Prostate gland (tissue), 2 donors: ENCODE data around the gene ODAD3.

ENCODE experiments used
- POLR2AphosphoS5 ChIP-seq: sonication (generic); formaldehyde crosslinking; IDR thresholded peaks from one replicate; pipeline ENCODE4 v1.6.1; 2017; ENCODE audit warnings: antibody characterized with exemption
- TF ChIP-seq, protein P1 (sequence below), 4 experiments: fragments of 200-600 bp in 2 of 4; fragments of 450-650 bp in 2 of 4; sonication (generic) in 2 of 4; IDR thresholded peaks; 1 replicate in 3 of 4; 2 replicates in 1 of 4; pipeline ENCODE4 v1.5.1; 2016 to 2019; ENCODE audit warnings: antibody characterized with exemption in 4 of 4, mild to moderate bottlenecking in 2 of 4, moderate library complexity in 2 of 4

DNA sequence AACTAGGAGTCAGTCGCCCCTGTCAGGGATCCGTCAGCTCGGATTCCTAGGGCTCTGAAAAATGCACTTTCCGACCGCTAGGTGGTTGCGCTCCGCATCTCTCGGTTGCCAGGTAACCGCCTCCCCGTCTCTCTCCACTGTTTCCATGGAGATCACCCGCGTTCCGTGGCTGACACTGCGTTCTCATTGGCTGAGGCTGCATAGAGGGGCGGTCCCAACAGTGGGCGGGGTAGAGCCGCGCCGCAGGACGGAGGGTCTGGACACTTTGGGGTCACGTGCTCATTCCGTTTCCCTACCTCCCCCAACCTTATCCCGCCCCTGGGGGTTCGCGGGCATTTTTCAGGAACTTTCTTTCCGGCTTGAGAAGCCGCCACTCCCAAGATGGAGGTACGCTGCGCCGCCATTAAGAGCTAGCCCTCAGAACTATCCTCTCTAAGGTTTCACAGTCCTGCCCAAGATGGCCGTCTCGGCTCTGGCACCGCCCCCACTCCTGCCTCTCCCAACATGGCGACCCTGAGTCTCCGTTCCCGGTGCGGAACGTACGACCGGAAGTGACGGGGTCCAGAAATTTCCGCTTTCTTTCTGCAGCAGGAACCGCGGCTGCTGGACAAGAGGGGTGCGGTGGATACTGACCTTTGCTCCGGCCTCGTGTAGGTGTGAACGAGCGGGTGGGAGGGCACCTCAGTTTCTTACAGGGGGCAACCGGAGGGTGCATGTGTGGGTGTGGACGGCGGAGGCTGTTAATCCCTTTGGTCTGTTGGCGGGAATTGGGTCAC is at the start of gene ODAD3, which contains the start of gene PRKCSH:
- TF ChIP-seq POLR2AphosphoS5: peak; percentile 100
- TF ChIP-seq, protein P1, sequence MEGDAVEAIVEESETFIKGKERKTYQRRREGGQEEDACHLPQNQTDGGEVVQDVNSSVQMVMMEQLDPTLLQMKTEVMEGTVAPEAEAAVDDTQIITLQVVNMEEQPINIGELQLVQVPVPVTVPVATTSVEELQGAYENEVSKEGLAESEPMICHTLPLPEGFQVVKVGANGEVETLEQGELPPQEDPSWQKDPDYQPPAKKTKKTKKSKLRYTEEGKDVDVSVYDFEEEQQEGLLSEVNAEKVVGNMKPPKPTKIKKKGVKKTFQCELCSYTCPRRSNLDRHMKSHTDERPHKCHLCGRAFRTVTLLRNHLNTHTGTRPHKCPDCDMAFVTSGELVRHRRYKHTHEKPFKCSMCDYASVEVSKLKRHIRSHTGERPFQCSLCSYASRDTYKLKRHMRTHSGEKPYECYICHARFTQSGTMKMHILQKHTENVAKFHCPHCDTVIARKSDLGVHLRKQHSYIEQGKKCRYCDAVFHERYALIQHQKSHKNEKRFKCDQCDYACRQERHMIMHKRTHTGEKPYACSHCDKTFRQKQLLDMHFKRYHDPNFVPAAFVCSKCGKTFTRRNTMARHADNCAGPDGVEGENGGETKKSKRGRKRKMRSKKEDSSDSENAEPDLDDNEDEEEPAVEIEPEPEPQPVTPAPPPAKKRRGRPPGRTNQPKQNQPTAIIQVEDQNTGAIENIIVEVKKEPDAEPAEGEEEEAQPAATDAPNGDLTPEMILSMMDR (IDR thresholded peaks at IDR 0.05): peak; percentile 82 to 99 (median 96)
